Measurements from ENCODE around the gene DNAJC7.

The DNAJC7 gene

GRCh38 chr17:42001729-42002128, 15.5 kb downstream of the DNAJC7 start:
- no peaks in the 10 kb centered on the region for H3K27me3 ChIP-seq (replicated peaks; ENCODE audit: control insufficient read depth, insufficient read depth, low read length, poor library complexity, severe bottlenecking)
- no peak overlapping the region for H3K27ac ChIP-seq (ENCODE audit: insufficient read depth, low read length, poor library complexity, severe bottlenecking)
- H3K36me3 ChIP-seq (ENCODE audit: control insufficient read depth, insufficient read depth, low read length), result peaks cover 34% of the 10 kb centered on the region

GRCh38 chr17:42000413-42001133, 16.7 kb downstream of the DNAJC7 start:
- Histone ChIP-seq H3K4me1 (ENCODE audit: control insufficient read depth, insufficient read depth, low read length, poor library complexity, severe bottlenecking) (no peaks in the 10 kb centered on the region), H3K9me3 (ENCODE audit: control insufficient read depth, low read length) (no peaks in the 10 kb centered on the region), H3K27ac (ENCODE audit: insufficient read depth, low read length, poor library complexity, severe bottlenecking) (no peak overlapping the region), H3K27me3 (replicated peaks; ENCODE audit: control insufficient read depth, insufficient read depth, low read length, poor library complexity, severe bottlenecking) (no peaks in the 10 kb centered on the region), H3K36me3 (ENCODE audit: control insufficient read depth, insufficient read depth, low read length) (peaks cover 45% of the 10 kb centered on the region), H3K4me3 (ENCODE audit: insufficient read depth, low read depth, low read length, poor library complexity, severe bottlenecking) (no peak overlapping the region)
- DNase-seq, result no peak

More at GRCh38 chr17:42001729-42002128, 15.5 kb downstream of the DNAJC7 start:
- Histone ChIP-seq H3K4me3 (ENCODE audit: insufficient read depth, low read depth, low read length, poor library complexity, severe bottlenecking) (no peak overlapping the region), H3K9me3 (ENCODE audit: control insufficient read depth, low read length) (no peaks in the 10 kb centered on the region), H3K4me1 (ENCODE audit: control insufficient read depth, insufficient read depth, low read length, poor library complexity, severe bottlenecking) (no peaks in the 10 kb centered on the region)
- no peak for DNase-seq

- H3K36me3 ChIP-seq (ENCODE audit: control insufficient read depth, insufficient read depth, low read length), result peaks cover 62% of the 10 kb centered on the region
These were observed 18.7 kb downstream of the DNAJC7 start for GRCh38 chr17:41998497-41998896.

GRCh38 chr17:41996855-41997164, 20.4 kb downstream of the DNAJC7 start:
- no peak for DNase-seq
- H3K4me1 ChIP-seq (ENCODE audit: control insufficient read depth, insufficient read depth, low read length, poor library complexity, severe bottlenecking), result no peaks in the 10 kb centered on the region
- H3K4me3 ChIP-seq (ENCODE audit: insufficient read depth, low read depth, low read length, poor library complexity, severe bottlenecking), result no peak overlapping the region
- H3K27me3 ChIP-seq (replicated peaks; ENCODE audit: control insufficient read depth, insufficient read depth, low read length, poor library complexity, severe bottlenecking), result no peaks in the 10 kb centered on the region
- no peak overlapping the region for H3K27ac ChIP-seq (ENCODE audit: insufficient read depth, low read length, poor library complexity, severe bottlenecking)
- no peaks in the 10 kb centered on the region for H3K9me3 ChIP-seq (ENCODE audit: control insufficient read depth, low read length)
- H3K36me3 ChIP-seq (ENCODE audit: control insufficient read depth, insufficient read depth, low read length), result peaks cover 72% of the 10 kb centered on the region

More at GRCh38 chr17:41998497-41998896, 18.7 kb downstream of the DNAJC7 start:
- Histone ChIP-seq H3K27me3 (replicated peaks; ENCODE audit: control insufficient read depth, insufficient read depth, low read length, poor library complexity, severe bottlenecking) (no peaks in the 10 kb centered on the region), H3K9me3 (ENCODE audit: control insufficient read depth, low read length) (no peaks in the 10 kb centered on the region), H3K27ac (ENCODE audit: insufficient read depth, low read length, poor library complexity, severe bottlenecking) (no peak overlapping the region), H3K4me3 (ENCODE audit: insufficient read depth, low read depth, low read length, poor library complexity, severe bottlenecking) (no peak overlapping the region), H3K4me1 (ENCODE audit: control insufficient read depth, insufficient read depth, low read length, poor library complexity, severe bottlenecking) (no peaks in the 10 kb centered on the region)
- no peak for DNase-seq

GRCh38 chr17:41992576-41992975, 24.7 kb downstream of the DNAJC7 start:
- Histone ChIP-seq H3K9me3 (ENCODE audit: control insufficient read depth, low read length) (no peaks in the 10 kb centered on the region), H3K27ac (ENCODE audit: insufficient read depth, low read length, poor library complexity, severe bottlenecking) (no peak overlapping the region), H3K36me3 (ENCODE audit: control insufficient read depth, insufficient read depth, low read length) (peaks cover 89% of the 10 kb centered on the region)

GRCh38 chr17:41989702-41990419, 27.4 kb downstream of the DNAJC7 start:
- no peak overlapping the region for H3K27ac ChIP-seq (ENCODE audit: insufficient read depth, low read length, poor library complexity, severe bottlenecking)
- no peak for DNase-seq
- H3K9me3 ChIP-seq (ENCODE audit: control insufficient read depth, low read length), result no peaks in the 10 kb centered on the region
- no peaks in the 10 kb centered on the region for H3K4me1 ChIP-seq (ENCODE audit: control insufficient read depth, insufficient read depth, low read length, poor library complexity, severe bottlenecking)
- no peaks in the 10 kb centered on the region for H3K27me3 ChIP-seq (replicated peaks; ENCODE audit: control insufficient read depth, insufficient read depth, low read length, poor library complexity, severe bottlenecking)
- H3K36me3 ChIP-seq (ENCODE audit: control insufficient read depth, insufficient read depth, low read length), result peaks cover 88% of the 10 kb centered on the region
- H3K4me3 ChIP-seq (ENCODE audit: insufficient read depth, low read depth, low read length, poor library complexity, severe bottlenecking), result no peak overlapping the region

More at GRCh38 chr17:41992576-41992975, 24.7 kb downstream of the DNAJC7 start:
- DNase-seq, result no peak
- Histone ChIP-seq H3K4me3 (ENCODE audit: insufficient read depth, low read depth, low read length, poor library complexity, severe bottlenecking) (no peak overlapping the region), H3K27me3 (replicated peaks; ENCODE audit: control insufficient read depth, insufficient read depth, low read length, poor library complexity, severe bottlenecking) (no peaks in the 10 kb centered on the region), H3K4me1 (ENCODE audit: control insufficient read depth, insufficient read depth, low read length, poor library complexity, severe bottlenecking) (no peaks in the 10 kb centered on the region)

- no peaks in the 10 kb centered on the region for H3K9me3 ChIP-seq (ENCODE audit: control insufficient read depth, low read length)
- H3K36me3 ChIP-seq (ENCODE audit: control insufficient read depth, insufficient read depth, low read length), result peaks cover 85% of the 10 kb centered on the region
- H3K27ac ChIP-seq (ENCODE audit: insufficient read depth, low read length, poor library complexity, severe bottlenecking), result no peak overlapping the region
- no peaks in the 10 kb centered on the region for H3K4me1 ChIP-seq (ENCODE audit: control insufficient read depth, insufficient read depth, low read length, poor library complexity, severe bottlenecking)
- no peaks in the 10 kb centered on the region for H3K27me3 ChIP-seq (replicated peaks; ENCODE audit: control insufficient read depth, insufficient read depth, low read length, poor library complexity, severe bottlenecking)
- no peak for DNase-seq
- no peak overlapping the region for H3K4me3 ChIP-seq (ENCODE audit: insufficient read depth, low read depth, low read length, poor library complexity, severe bottlenecking)
These were observed 28.8 kb downstream of the DNAJC7 start for GRCh38 chr17:41988418-41988817.

GRCh38 chr17:41987642-41988041, 29.6 kb downstream of the DNAJC7 start:
- no peak overlapping the region for H3K27ac ChIP-seq (ENCODE audit: insufficient read depth, low read length, poor library complexity, severe bottlenecking)

GRCh38 chr17:41986634-41987033, 30.6 kb downstream of the DNAJC7 start:
- H3K36me3 ChIP-seq (ENCODE audit: control insufficient read depth, insufficient read depth, low read length), result peaks cover 81% of the 10 kb centered on the region
- no peaks in the 10 kb centered on the region for H3K27me3 ChIP-seq (replicated peaks; ENCODE audit: control insufficient read depth, insufficient read depth, low read length, poor library complexity, severe bottlenecking)

More at GRCh38 chr17:41987642-41988041, 29.6 kb downstream of the DNAJC7 start:
- Histone ChIP-seq H3K27me3 (replicated peaks; ENCODE audit: control insufficient read depth, insufficient read depth, low read length, poor library complexity, severe bottlenecking) (no peaks in the 10 kb centered on the region), H3K9me3 (ENCODE audit: control insufficient read depth, low read length) (no peaks in the 10 kb centered on the region), H3K4me3 (ENCODE audit: insufficient read depth, low read depth, low read length, poor library complexity, severe bottlenecking) (no peak overlapping the region), H3K36me3 (ENCODE audit: control insufficient read depth, insufficient read depth, low read length) (peaks cover 81% of the 10 kb centered on the region), H3K4me1 (ENCODE audit: control insufficient read depth, insufficient read depth, low read length, poor library complexity, severe bottlenecking) (no peaks in the 10 kb centered on the region)
- no peak for DNase-seq

GRCh38 chr17:41985919-41986318, 31.3 kb downstream of the DNAJC7 start:
- H3K4me1 ChIP-seq (ENCODE audit: control insufficient read depth, insufficient read depth, low read length, poor library complexity, severe bottlenecking), result no peaks in the 10 kb centered on the region
- H3K9me3 ChIP-seq (ENCODE audit: control insufficient read depth, low read length), result no peaks in the 10 kb centered on the region
- no peak for DNase-seq
- no peak overlapping the region for H3K4me3 ChIP-seq (ENCODE audit: insufficient read depth, low read depth, low read length, poor library complexity, severe bottlenecking)
- H3K27ac ChIP-seq (ENCODE audit: insufficient read depth, low read length, poor library complexity, severe bottlenecking), result no peak overlapping the region
- H3K36me3 ChIP-seq (ENCODE audit: control insufficient read depth, insufficient read depth, low read length), result peaks cover 78% of the 10 kb centered on the region
- H3K27me3 ChIP-seq (replicated peaks; ENCODE audit: control insufficient read depth, insufficient read depth, low read length, poor library complexity, severe bottlenecking), result no peaks in the 10 kb centered on the region

More at GRCh38 chr17:41986634-41987033, 30.6 kb downstream of the DNAJC7 start:
- DNase-seq, result no peak
- Histone ChIP-seq H3K4me3 (ENCODE audit: insufficient read depth, low read depth, low read length, poor library complexity, severe bottlenecking) (no peak overlapping the region), H3K9me3 (ENCODE audit: control insufficient read depth, low read length) (no peaks in the 10 kb centered on the region), H3K27ac (ENCODE audit: insufficient read depth, low read length, poor library complexity, severe bottlenecking) (no peak overlapping the region), H3K4me1 (ENCODE audit: control insufficient read depth, insufficient read depth, low read length, poor library complexity, severe bottlenecking) (no peaks in the 10 kb centered on the region)
